ENCODE measurements around the gene ASCL2.

ASCL2 gene

DNA sequence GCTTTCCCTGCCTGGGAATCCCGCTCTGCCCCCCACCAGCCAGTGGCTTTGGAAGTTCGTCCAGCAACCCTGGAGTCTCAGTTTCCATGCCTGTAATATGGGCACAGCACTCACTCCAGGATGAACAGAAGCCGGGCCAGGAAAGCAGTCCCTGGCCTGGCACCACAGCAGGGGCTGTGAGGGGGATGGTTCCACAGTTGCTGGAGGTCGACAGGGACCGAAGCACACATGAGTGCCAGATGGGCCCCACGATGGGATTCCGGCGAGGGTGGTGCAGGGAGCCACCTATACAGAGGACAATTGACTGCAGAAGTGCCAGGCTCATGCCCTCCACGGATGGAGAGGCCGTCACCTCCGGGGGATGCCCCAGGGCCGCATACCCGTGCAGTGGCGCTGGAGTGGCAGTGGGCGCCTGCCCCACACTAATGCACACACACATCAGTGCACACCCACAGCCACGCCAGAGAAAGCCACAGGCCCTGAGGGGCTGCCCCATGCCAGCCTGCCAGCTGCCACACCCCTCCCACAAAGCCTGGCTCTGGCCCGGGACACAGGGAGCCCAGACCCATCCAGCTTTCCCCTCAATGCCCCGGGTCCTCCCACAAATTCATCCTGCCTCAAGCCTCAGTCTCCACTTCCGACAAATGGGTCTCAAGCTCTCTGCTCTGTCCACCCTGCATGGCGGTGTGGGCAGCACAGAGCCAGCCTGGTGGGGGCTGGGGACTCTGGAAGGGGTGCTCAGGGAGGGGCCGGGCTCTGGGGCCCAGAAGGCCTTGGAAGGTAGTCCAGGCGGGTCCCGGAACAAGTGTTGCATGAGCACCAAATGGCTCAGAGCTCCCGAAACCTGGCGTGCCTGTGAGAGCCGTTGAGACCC is 9.7 kb downstream of the ASCL2 start:
- Histone ChIP-seq H3K4me3 (ENCODE audit: low read depth in 1 of 5, low read length in 5 of 5) (no peak overlapping the region), H3K36me3 (ENCODE audit: control insufficient read depth in 5 of 5, insufficient read depth in 5 of 5, low read length in 5 of 5) (no peaks in the 10 kb centered on the region), H3K27ac (ENCODE audit: low read depth, low read length) (no peak overlapping the region), H3K27me3 (ENCODE audit: control insufficient read depth in 5 of 5, insufficient read depth in 4 of 5, low read length in 5 of 5) (peaks cover 0 to 23% (median 10%) of the 10 kb centered on the region in 5 donors), H3K9ac (ENCODE audit: low read length in 5 of 5) (no peak overlapping the region), H3K4me1 (ENCODE audit: control insufficient read depth in 5 of 5, insufficient read depth in 5 of 5, low read length in 5 of 5) (peaks cover 0 to 7% (median 1%) of the 10 kb centered on the region in 5 donors), H3K9me3 (ENCODE audit: control insufficient read depth in 5 of 5, low read length in 5 of 5) (no peaks in the 10 kb centered on the region)

DNA sequence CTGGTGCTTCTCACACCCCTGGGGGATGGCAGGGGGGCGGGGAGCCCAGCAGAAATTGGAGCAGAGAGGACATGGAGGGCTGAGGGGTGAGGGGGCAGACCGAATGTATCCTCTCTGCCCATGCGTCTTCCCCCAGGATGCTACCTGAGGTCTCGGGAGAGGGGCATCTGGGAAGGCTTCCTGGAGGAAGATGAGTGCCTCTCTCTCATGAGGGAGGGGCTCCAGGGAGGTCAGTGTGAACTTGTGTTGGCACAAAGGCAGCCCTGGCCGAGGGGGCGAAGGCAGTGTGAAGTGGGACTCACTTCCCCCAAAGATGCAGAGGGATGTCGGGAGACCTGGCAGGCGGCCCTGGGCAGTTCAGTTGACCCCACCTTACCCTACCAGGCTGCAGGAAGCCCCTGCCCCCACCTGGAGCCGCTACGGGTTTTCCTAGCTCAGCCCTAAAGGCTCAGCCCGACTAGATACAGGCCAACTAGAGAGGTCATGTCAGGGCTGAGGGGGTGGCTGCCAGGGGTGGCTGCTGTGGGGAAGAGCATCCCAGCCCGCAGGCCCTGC is 10.4 kb downstream of the ASCL2 start:
- Histone ChIP-seq H3K9me3 (ENCODE audit: control insufficient read depth in 5 of 5, low read length in 5 of 5) (peaks cover 0 to 4% (median 0%) of the 10 kb centered on the region in 5 donors), H3K9ac (ENCODE audit: low read length in 5 of 5) (no peak overlapping the region), H3K4me1 (ENCODE audit: control insufficient read depth in 5 of 5, insufficient read depth in 5 of 5, low read length in 5 of 5) (no peaks in the 10 kb centered on the region), H3K27ac (ENCODE audit: low read depth, low read length) (no peak overlapping the region), H3K27me3 (ENCODE audit: control insufficient read depth in 5 of 5, insufficient read depth in 4 of 5, low read length in 5 of 5) (peaks cover 0 to 23% (median 10%) of the 10 kb centered on the region in 5 donors), H3K36me3 (ENCODE audit: control insufficient read depth in 5 of 5, insufficient read depth in 5 of 5, low read length in 5 of 5) (no peaks in the 10 kb centered on the region), H3K4me3 (ENCODE audit: low read depth in 1 of 5, low read length in 5 of 5) (no peak overlapping the region)

DNA sequence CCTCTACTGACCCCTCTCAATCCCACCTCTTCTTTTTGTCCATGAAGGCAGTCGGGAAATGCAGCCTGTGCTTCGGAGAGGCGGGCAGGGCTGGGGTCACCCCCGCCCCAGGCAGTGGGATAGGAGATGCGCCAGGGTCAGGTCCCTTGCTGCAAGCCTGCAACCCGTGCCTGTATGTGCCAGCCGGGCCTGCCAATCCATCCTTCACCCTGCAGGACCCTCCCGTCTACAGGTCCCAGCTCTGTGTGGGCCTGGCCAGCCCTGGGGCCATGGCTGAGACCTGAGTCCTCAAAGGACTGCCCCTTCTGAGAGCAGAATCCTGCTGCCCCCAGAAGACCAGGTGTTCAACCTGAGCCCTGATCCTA is 10.9 kb downstream of the ASCL2 start:
- peaks cover 0 to 23% (median 10%) of the 10 kb centered on the region in 5 donors for H3K27me3 ChIP-seq (ENCODE audit: control insufficient read depth in 5 of 5, insufficient read depth in 4 of 5, low read length in 5 of 5)
- H3K4me3 ChIP-seq (ENCODE audit: low read depth in 1 of 5, low read length in 5 of 5): no peak overlapping the region
- peaks cover 0 to 6% (median 0%) of the 10 kb centered on the region in 5 donors for H3K9me3 ChIP-seq (ENCODE audit: control insufficient read depth in 5 of 5, low read length in 5 of 5)
- H3K4me1 ChIP-seq (ENCODE audit: control insufficient read depth in 5 of 5, insufficient read depth in 5 of 5, low read length in 5 of 5): no peaks in the 10 kb centered on the region
- H3K27ac ChIP-seq (ENCODE audit: low read depth, low read length): no peak overlapping the region
- H3K36me3 ChIP-seq (ENCODE audit: control insufficient read depth in 5 of 5, insufficient read depth in 5 of 5, low read length in 5 of 5): no peaks in the 10 kb centered on the region
- H3K9ac ChIP-seq (ENCODE audit: low read length in 5 of 5): no peak overlapping the region

DNA sequence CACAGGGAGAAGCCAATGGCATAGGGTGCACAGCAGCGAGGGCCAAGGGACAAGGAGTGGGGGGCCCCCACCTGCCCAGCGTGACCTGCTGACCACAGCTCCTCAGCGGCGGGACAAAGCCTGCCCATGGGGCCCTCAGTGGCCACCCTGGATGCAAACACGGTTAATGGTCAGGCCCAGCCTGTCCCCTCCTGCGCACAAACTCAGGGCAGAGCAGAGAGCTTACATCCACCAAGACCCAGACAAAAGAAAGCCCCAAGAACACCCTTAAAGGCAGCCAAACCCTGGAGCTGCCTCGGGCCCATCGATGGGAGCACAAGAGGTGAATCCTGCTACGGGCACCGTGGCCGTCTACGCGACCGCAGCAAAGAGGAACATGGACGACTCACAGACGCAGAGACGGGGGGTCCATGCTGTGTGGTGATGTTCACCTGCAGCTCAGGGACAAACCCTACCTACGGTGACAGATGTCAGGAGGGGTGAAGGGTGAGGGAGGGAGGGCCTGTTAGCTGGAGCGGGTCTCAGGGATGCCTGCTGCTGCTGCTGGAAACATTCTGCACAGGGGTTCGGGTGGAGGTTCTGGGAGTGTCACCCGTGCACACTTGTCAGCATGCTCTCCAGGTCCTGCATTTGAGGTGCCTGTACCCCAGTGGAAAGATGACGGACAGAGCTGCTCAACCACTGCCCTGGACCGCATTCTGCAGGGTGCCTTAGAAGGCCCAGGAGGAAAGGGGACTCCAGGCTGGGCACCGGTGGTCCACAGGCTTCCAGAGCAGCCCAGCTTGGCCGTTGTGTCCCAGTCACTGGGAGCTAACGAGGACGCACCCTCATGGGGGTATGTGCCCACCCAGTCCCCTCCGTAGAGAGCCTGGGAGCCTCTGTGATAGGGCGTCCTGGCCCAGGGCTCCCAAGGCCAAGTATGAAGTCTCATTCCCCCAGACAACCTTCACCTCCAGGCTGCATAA is 11.6 kb downstream of the ASCL2 start:
- Histone ChIP-seq H3K27me3 (ENCODE audit: control insufficient read depth in 5 of 5, insufficient read depth in 4 of 5, low read length in 5 of 5) (peaks cover 0 to 23% (median 10%) of the 10 kb centered on the region in 5 donors), H3K4me1 (ENCODE audit: control insufficient read depth in 5 of 5, insufficient read depth in 5 of 5, low read length in 5 of 5) (no peaks in the 10 kb centered on the region), H3K36me3 (ENCODE audit: control insufficient read depth in 5 of 5, insufficient read depth in 5 of 5, low read length in 5 of 5) (no peaks in the 10 kb centered on the region), H3K9ac (ENCODE audit: low read length in 5 of 5) (no peak overlapping the region), H3K27ac (ENCODE audit: low read depth, low read length) (no peak overlapping the region), H3K9me3 (ENCODE audit: control insufficient read depth in 5 of 5, low read length in 5 of 5) (peaks cover 0 to 6% (median 0%) of the 10 kb centered on the region in 5 donors), H3K4me3 (ENCODE audit: low read depth in 1 of 5, low read length in 5 of 5) (no peak overlapping the region)

DNA sequence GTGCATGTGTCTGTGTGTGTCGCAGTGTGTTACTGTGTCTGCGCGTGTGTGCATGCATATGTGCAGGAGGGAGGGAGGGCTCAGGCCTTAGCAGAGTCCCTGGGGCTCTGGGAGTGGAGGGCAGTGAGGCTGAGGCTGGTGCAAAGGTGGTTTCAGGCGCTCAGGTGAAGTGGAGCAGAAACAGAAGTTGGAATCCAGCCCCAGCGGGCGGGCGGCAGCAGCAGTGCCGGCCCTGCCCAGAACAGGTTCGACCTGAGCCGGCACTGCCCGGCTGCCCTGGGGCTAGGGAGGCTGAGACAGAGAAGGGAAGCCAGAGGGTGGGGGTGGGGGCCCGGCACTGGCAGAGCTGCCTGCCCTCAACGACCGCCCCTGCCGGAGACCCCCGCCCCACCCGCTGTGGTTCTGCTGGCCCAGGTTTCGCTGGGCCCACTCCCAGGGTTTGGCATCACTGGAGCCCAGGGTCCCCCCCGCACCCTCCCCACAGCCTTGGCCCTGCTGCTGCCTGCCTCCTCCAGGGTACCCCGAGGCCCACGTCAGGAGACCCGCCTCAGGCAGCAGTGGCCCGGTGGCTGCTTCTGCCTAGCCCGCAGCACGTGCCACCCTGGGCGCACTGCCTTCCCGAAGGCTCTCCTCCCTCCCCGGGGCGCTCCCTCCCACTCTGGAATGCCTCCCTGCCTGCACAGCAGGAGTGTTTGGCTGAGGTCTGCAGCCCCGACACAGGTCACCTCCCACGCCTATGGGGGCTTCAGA is 13.3 kb downstream of the ASCL2 start:
- Histone ChIP-seq H3K9me3 (ENCODE audit: control insufficient read depth in 5 of 5, low read length in 5 of 5) (peaks cover 0 to 6% (median 0%) of the 10 kb centered on the region in 5 donors), H3K9ac (ENCODE audit: low read length in 5 of 5) (no peak overlapping the region), H3K36me3 (ENCODE audit: control insufficient read depth in 5 of 5, insufficient read depth in 5 of 5, low read length in 5 of 5) (no peaks in the 10 kb centered on the region), H3K27ac (ENCODE audit: low read depth, low read length) (no peak overlapping the region), H3K4me3 (ENCODE audit: low read depth in 1 of 5, low read length in 5 of 5) (no peak overlapping the region), H3K4me1 (ENCODE audit: control insufficient read depth in 5 of 5, insufficient read depth in 5 of 5, low read length in 5 of 5) (no peaks in the 10 kb centered on the region), H3K27me3 (ENCODE audit: control insufficient read depth in 5 of 5, insufficient read depth in 4 of 5, low read length in 5 of 5) (peaks cover 0 to 23% (median 10%) of the 10 kb centered on the region in 5 donors)

DNA sequence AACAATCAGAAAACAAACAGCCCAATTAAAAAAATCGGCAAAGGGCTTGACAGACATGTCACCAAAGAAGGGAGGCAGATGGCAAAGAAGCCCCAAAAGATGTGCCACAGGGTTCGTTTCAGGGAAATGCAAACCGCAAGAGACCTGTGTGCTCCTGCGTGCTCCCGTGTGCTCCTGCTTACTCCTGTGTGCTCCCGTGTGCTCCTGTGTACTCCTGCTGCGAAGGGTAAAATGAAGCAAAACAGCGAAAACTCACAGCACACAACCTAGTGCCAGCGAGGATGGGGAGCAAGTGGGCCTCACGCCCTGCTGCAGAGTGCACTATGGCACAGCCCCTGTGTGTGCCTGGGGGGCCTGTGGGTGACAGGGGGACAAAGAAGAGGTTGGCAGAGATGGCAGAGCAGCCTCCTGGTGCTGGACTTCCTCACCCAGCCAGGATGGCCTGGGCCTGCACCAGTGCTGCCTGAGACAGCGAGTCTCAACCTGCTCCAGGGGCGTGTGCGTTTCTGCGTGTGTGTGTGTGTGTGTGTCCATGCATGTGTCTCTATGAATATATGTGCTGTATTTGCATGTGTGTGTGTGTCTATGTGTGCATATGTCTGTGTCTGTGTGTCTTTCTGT is 14.0 kb downstream of the ASCL2 start:
- Histone ChIP-seq H3K27ac (ENCODE audit: low read depth, low read length) (no peak overlapping the region), H3K4me3 (ENCODE audit: low read depth in 1 of 5, low read length in 5 of 5) (no peak overlapping the region), H3K9ac (ENCODE audit: low read length in 5 of 5) (no peak overlapping the region), H3K36me3 (ENCODE audit: control insufficient read depth in 5 of 5, insufficient read depth in 5 of 5, low read length in 5 of 5) (no peaks in the 10 kb centered on the region), H3K4me1 (ENCODE audit: control insufficient read depth in 5 of 5, insufficient read depth in 5 of 5, low read length in 5 of 5) (no peaks in the 10 kb centered on the region), H3K9me3 (ENCODE audit: control insufficient read depth in 5 of 5, low read length in 5 of 5) (peaks cover 0 to 6% (median 0%) of the 10 kb centered on the region in 5 donors), H3K27me3 (ENCODE audit: control insufficient read depth in 5 of 5, insufficient read depth in 4 of 5, low read length in 5 of 5) (peaks cover 0 to 23% (median 10%) of the 10 kb centered on the region in 5 donors)

DNA sequence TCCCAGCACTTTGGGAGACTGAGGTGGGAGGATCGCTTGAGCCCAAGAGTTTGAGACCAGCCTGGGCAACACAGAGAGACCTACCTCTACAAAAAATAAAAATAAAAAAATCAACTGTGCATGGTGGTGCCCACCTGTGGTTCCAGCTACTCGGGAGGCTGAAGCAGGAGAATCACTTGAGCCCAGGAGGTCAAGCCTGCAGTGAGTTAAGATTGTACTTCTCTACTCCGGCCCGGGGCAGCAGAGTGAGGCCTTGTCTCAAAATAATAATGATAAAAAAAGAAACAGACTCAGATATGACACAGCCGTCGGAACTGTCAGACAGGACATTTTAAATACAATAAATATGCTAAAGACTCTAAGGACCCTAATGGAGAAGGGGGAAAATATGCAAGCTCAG is 18.4 kb downstream of the ASCL2 start:
- H3K9ac ChIP-seq (ENCODE audit: low read length in 5 of 5): no peak overlapping the region
- H3K4me1 ChIP-seq (ENCODE audit: control insufficient read depth in 5 of 5, insufficient read depth in 5 of 5, low read length in 5 of 5): no peaks in the 10 kb centered on the region
- H3K4me3 ChIP-seq (ENCODE audit: low read depth in 1 of 5, low read length in 5 of 5): no peak overlapping the region
- peaks cover 0 to 6% (median 0%) of the 10 kb centered on the region in 5 donors for H3K9me3 ChIP-seq (ENCODE audit: control insufficient read depth in 5 of 5, low read length in 5 of 5)
- H3K36me3 ChIP-seq (ENCODE audit: control insufficient read depth in 5 of 5, insufficient read depth in 5 of 5, low read length in 5 of 5): no peaks in the 10 kb centered on the region
- H3K27me3 ChIP-seq (ENCODE audit: control insufficient read depth in 5 of 5, insufficient read depth in 4 of 5, low read length in 5 of 5): peaks cover 0 to 5% (median 0%) of the 10 kb centered on the region in 5 donors
- H3K27ac ChIP-seq (ENCODE audit: low read depth, low read length): no peak overlapping the region

DNA sequence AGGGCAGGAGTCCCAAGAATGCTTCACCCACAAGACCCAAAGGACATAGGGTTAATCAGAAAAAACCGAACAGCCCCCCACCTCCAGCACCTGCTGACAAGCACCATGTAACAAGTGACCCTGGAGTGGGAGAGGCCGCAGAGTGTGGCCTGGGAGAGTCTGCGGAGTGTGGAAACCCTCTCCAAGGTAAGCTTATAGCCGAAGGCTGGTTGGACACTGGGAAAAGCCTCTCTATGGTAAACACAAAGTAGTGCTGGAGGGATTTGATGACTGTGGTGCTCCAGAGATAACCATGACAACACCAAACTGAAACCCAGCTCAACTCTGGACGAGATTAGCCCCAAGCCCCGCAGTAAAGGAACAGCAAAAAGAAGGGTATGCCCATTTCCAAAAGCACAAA is 19.2 kb downstream of the ASCL2 start:
- Histone ChIP-seq H3K4me3 (ENCODE audit: low read depth in 1 of 5, low read length in 5 of 5) (no peak overlapping the region), H3K27me3 (ENCODE audit: control insufficient read depth in 5 of 5, insufficient read depth in 4 of 5, low read length in 5 of 5) (peaks cover 0 to 5% (median 0%) of the 10 kb centered on the region in 5 donors), H3K27ac (ENCODE audit: low read depth, low read length) (no peak overlapping the region), H3K4me1 (ENCODE audit: control insufficient read depth in 5 of 5, insufficient read depth in 5 of 5, low read length in 5 of 5) (no peaks in the 10 kb centered on the region), H3K9me3 (ENCODE audit: control insufficient read depth in 5 of 5, low read length in 5 of 5) (peaks cover 0 to 6% (median 0%) of the 10 kb centered on the region in 5 donors), H3K36me3 (ENCODE audit: control insufficient read depth in 5 of 5, insufficient read depth in 5 of 5, low read length in 5 of 5) (no peaks in the 10 kb centered on the region), H3K9ac (ENCODE audit: low read length in 5 of 5) (no peak overlapping the region)

DNA sequence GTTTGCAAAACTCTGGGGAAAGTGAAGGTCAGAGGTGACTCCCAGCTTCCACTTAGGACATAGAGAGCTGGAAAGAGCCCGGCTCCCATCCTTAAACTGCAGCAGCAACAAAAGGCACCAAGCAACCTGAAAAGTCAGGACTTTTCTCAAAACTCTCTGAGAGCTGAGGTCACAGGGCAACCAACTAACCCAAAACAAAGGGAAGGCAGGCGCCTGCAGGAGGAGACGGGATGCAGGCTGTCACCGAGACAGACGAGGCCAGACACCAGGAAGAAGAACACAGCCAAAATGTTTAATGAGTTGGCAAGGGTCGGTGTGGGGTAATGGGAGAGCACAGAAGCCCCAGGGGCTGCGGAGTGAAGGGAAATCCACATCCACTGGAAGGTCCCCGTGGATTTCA is 19.9 kb downstream of the ASCL2 start:
- Histone ChIP-seq H3K4me1 (ENCODE audit: control insufficient read depth in 5 of 5, insufficient read depth in 5 of 5, low read length in 5 of 5) (no peaks in the 10 kb centered on the region), H3K9me3 (ENCODE audit: control insufficient read depth in 5 of 5, low read length in 5 of 5) (peaks cover 0 to 4% (median 0%) of the 10 kb centered on the region in 5 donors), H3K9ac (ENCODE audit: low read length in 5 of 5) (no peak overlapping the region), H3K36me3 (ENCODE audit: control insufficient read depth in 5 of 5, insufficient read depth in 5 of 5, low read length in 5 of 5) (no peaks in the 10 kb centered on the region), H3K27me3 (ENCODE audit: control insufficient read depth in 5 of 5, insufficient read depth in 4 of 5, low read length in 5 of 5) (peaks cover 0 to 5% (median 0%) of the 10 kb centered on the region in 5 donors), H3K4me3 (ENCODE audit: low read depth in 1 of 5, low read length in 5 of 5) (no peak overlapping the region), H3K27ac (ENCODE audit: low read depth, low read length) (no peak overlapping the region)

All from subcutaneous abdominal adipose tissue (tissue), 5 donors.